T-helper 1 cell treated with Interleukin-12 subunit alpha and Interleukin-12 subunit beta and Interleukin-4 antibody, amounts not matched to agents 30 μg/mL and 1 μg/mL, for 36 hours (primary cell): Measurements from ENCODE around the gene GSTM2.

Source experiments
- H3K27ac Mint-ChIP-seq: one replicate; pipeline ENCODE4 v1.8.0; 2021; ENCODE audit warnings: mild to moderate bottlenecking, mixed read lengths
- H3K27me3 Mint-ChIP-seq: one replicate; pipeline ENCODE4 v1.8.0; 2021; ENCODE audit warnings: low read depth, mixed read lengths
- H3K36me3 Mint-ChIP-seq: one replicate; pipeline ENCODE4 v1.8.0; 2021; ENCODE audit warnings: low read depth, mixed read lengths
- H3K4me1 Mint-ChIP-seq: one replicate; pipeline ENCODE4 v1.8.0; 2021; ENCODE audit warnings: low read depth, mixed read lengths
- H3K4me3 Mint-ChIP-seq: one replicate; pipeline ENCODE4 v1.8.0; 2021; ENCODE audit warnings: mild to moderate bottlenecking, moderate library complexity, mixed read lengths
- H3K9me3 Mint-ChIP-seq: one replicate; pipeline ENCODE4 v1.8.0; 2021; ENCODE audit warnings: mixed read lengths

The GSTM2 gene

DNA sequence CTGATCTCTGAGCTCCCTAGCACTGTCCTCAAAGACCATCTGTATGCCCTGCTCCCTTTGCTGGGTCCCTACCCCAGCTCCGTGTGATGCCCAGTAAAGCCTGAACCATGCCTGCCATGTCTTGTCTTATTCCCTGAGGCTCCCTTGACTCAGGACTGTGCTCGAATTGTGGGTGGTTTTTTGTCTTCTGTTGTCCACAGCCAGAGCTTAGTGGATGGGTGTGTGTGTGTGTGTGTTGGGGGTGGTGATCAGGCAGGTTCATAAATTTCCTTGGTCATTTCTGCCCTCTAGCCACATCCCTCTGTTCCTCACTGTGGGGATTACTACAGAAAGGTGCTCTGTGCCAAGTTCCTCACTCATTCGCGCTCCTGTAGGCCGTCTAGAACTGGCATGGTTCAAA is 49.9 kb downstream of the GSTM2 start:
- Mint-ChIP-seq H3K27ac (no peak overlapping the region), H3K9me3 (no peaks in the 10 kb centered on the region), H3K27me3 (peaks cover 16% of the 10 kb centered on the region)

GRCh38 chr1:109718495-109718894 is 50.6 kb downstream of the GSTM2 start:
- no peak overlapping the region for H3K4me3 Mint-ChIP-seq
- H3K9me3 Mint-ChIP-seq: no peaks in the 10 kb centered on the region
- no peaks in the 10 kb centered on the region for H3K36me3 Mint-ChIP-seq
- no peak overlapping the region for H3K27ac Mint-ChIP-seq
- H3K27me3 Mint-ChIP-seq: peaks cover 16% of the 10 kb centered on the region
- no peaks in the 10 kb centered on the region for H3K4me1 Mint-ChIP-seq

More for the DNA sequence above, 49.9 kb downstream of the GSTM2 start:
- Mint-ChIP-seq H3K4me3 (no peak overlapping the region), H3K4me1 (no peaks in the 10 kb centered on the region), H3K36me3 (no peaks in the 10 kb centered on the region)

DNA sequence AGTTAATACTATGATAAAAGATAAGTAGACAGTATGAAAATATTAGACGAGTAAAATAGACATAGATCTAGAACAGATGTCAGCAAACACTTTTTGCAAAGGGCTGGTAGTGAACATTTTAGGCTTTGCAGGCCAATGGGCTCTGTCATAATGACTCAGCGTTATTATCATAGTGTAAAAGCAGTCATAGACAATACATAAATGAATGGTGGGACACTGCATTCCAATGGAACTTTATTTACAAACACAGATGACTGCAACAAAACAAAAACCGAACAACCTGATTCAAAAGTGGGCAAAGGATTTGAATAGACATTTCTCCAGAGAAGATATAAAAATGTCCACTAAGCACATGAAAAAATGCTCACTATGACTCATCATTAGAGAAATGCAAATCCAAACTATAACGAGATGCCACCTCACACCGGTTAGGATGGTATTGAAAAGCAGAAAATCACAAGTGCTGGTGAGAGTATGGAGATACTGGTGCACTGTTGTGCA is 51.5 kb downstream of the GSTM2 start:
- Mint-ChIP-seq H3K9me3 (no peaks in the 10 kb centered on the region), H3K27ac (no peak overlapping the region), H3K4me3 (no peak overlapping the region), H3K36me3 (no peaks in the 10 kb centered on the region), H3K27me3 (peaks cover 16% of the 10 kb centered on the region), H3K4me1 (no peaks in the 10 kb centered on the region)

DNA sequence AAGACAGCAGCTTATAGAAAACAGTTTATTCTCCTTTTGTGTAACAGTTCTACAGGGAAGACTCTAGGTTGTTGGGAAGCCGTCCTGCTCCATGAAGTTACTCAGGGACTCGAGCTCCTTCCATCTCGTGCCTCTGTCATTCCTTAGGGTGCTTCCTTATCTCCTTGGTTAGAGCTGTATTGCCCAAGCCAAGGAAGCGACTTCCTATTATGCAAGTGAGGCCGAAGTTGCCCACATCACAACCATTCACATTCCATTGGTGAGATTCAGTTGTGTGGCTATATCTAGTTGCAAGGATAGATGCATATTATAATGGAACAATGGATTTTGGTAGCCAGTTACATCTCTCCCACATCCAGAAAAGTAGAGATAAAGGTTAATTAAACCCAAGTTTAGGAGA is 53.2 kb downstream of the GSTM2 start:
- no peak overlapping the region for H3K4me3 Mint-ChIP-seq
- H3K27ac Mint-ChIP-seq: no peak overlapping the region
- no peaks in the 10 kb centered on the region for H3K36me3 Mint-ChIP-seq
- no peaks in the 10 kb centered on the region for H3K4me1 Mint-ChIP-seq
- no peaks in the 10 kb centered on the region for H3K9me3 Mint-ChIP-seq
- peaks cover 18% of the 10 kb centered on the region for H3K27me3 Mint-ChIP-seq

DNA sequence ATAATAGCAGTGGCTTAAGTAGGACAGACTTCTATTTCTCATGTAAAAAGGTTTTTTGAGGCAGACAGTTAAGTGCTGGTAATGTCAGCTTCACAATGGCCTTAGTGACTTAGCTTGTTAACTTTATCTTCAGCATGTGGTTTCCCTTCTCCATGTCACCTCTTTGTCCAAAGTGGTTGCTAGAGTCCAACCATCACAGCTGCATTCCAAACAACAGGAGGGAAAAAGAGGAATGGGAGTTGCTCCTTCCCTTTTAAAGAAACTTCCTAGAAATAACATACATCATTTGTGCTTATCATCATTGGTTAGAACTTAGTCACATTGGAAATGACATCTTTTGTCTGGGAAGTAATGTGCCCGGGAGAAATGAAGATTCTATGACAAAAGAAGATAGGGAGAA is 54.1 kb downstream of the GSTM2 start:
- Mint-ChIP-seq H3K27me3 (peaks cover 18% of the 10 kb centered on the region), H3K9me3 (no peaks in the 10 kb centered on the region), H3K36me3 (no peaks in the 10 kb centered on the region), H3K27ac (no peak overlapping the region), H3K4me3 (no peak overlapping the region), H3K4me1 (no peaks in the 10 kb centered on the region)

DNA sequence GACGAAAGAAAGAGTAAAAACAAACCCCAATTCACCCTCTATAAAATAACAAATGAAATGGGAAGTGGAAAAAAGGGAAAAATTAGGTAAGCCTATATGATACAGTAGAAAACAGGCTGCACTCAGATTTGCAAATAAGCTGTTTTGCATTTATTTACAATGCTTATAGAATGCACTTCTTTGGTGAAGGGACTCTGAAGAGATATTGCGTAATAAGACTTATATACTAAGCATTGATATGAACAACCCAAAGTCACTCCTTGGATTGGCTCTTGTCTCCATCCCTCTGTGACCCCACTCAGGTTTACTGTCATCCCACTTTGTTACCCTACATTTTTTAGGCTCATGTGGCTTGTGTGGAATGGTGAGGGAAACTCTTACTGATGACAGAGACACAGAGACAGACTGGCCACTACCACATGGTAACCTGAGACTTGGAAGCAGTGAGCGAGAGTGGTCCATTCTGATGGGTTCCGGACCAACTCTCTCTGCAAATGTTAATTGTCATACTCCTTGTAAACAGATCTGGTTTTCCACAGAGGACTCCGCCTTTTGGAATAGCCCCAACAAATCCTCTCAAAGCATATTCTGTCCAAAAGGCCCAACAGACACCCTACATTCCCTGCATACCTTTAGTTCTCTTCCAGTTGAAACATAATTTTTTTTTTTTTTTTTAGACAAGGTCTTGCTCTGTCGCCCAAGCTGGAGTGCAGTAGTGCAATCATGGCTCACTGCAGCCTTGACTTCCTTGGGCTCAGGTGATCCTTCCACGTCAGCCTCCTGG is 55.2 kb downstream of the GSTM2 start:
- Mint-ChIP-seq H3K4me3 (no peak overlapping the region), H3K27ac (no peak overlapping the region), H3K27me3 (peaks cover 18% of the 10 kb centered on the region), H3K4me1 (no peaks in the 10 kb centered on the region), H3K36me3 (no peaks in the 10 kb centered on the region), H3K9me3 (no peaks in the 10 kb centered on the region)
